Stimulated activated CD8-positive, alpha-beta memory T cell treated with anti-CD3 and anti-CD28 coated beads, Interleukin-12 subunit alpha, Interleukin-12 subunit beta, amount 100 ng/mL, for 24 hours (primary cell): Measurements from ENCODE around the gene SAE1.

Experiments
- DNase-seq: peaks from one replicate; pipeline ENCODE4 v3.0.0-alpha.2; 2020; ENCODE audit errors: extremely low read depth

Gene SAE1

GRCh38 chr19:47106821-47107201 is 23.8 kb upstream of the SAE1 start:
- no peak for DNase-seq

- no peak for DNase-seq
These were observed 23.3 kb upstream of the SAE1 start for GRCh38 chr19:47107202-47107952.

- DNase-seq = no peak
These were observed 22.5 kb upstream of the SAE1 start for GRCh38 chr19:47107953-47108746.

GRCh38 chr19:47109177-47109540 is 21.5 kb upstream of the SAE1 start:
- DNase-seq = no peak

GRCh38 chr19:47109541-47110375 is 20.9 kb upstream of the SAE1 start:
- DNase-seq = no peak

- DNase-seq = no peak
These were observed 20.1 kb upstream of the SAE1 start for GRCh38 chr19:47110521-47111005.

GRCh38 chr19:47111006-47111621 is 19.5 kb upstream of the SAE1 start:
- no peak for DNase-seq

GRCh38 chr19:47111682-47112165 is 18.9 kb upstream of the SAE1 start:
- DNase-seq = no peak

- peak; percentile 70 for DNase-seq
These were observed 18.3 kb upstream of the SAE1 start for GRCh38 chr19:47112166-47112996.

- peak; percentile 98 for DNase-seq
These were observed 17.4 kb upstream of the SAE1 start, which contains the start of gene ZC3H4 for GRCh38 chr19:47112997-47113849. ZC3H4 (minus strand) TSS chr19:47113776; CDS start chr19:47112584, 1,192 bp downstream.

GRCh38 chr19:47113850-47114651 is 16.6 kb upstream of the SAE1 start:
- DNase-seq = no peak

GRCh38 chr19:47120470-47121067 is 10.1 kb upstream of the SAE1 start:
- DNase-seq = no peak

- no peak for DNase-seq
These were observed 8.0 kb upstream of the SAE1 start for GRCh38 chr19:47122359-47123335.

- DNase-seq = no peak
These were observed 7.2 kb upstream of the SAE1 start for GRCh38 chr19:47123406-47123805.

GRCh38 chr19:47124937-47125668 is 5.5 kb upstream of the SAE1 start:
- no peak for DNase-seq

GRCh38 chr19:47125669-47125938 is 5.0 kb upstream of the SAE1 start:
- no peak for DNase-seq

GRCh38 chr19:47129579-47129978 is 1.1 kb upstream of the SAE1 start:
- no peak for DNase-seq
